ENCODE measurements around the gene CD22. TPM values are rescaled to one million over a fixed set of nuclear protein-coding genes. Genes with fewer than 3 reads are reported as not detected.

The CD22 gene
- total RNA-seq, 1 experiment from 2014 or later: 0.56 TPM

- H3K9me3 Mint-ChIP-seq (ENCODE audit: unreplicated experiment): no peaks in the 10 kb centered on the region
- no peaks in the 10 kb centered on the region for H3K36me3 Mint-ChIP-seq (ENCODE audit: insufficient read depth, unreplicated experiment)
- peaks cover 47% of the 10 kb centered on the region for H3K27me3 Mint-ChIP-seq (ENCODE audit: insufficient read depth, unreplicated experiment)
- CTCF ChIA-PET: no interaction called here
- no peak within 1 kb of the TSS for H3K27ac Mint-ChIP-seq (ENCODE audit: low read depth, unreplicated experiment)
- TF ChIP-seq CTCF (IDR thresholded peaks at IDR 0.05; ENCODE audit: unreplicated experiment): no peak
- DNase-seq (ENCODE audit: unreplicated experiment): no peak
- no TSS peak for BruUV-seq (replicated peaks)
- intact Hi-C loops (cut with micrococcal nuclease): no loop called here
- H3K4me1 Mint-ChIP-seq (ENCODE audit: insufficient read depth, unreplicated experiment): no peaks in the 10 kb centered on the region
- H3K4me3 Mint-ChIP-seq (ENCODE audit: unreplicated experiment): no peak within 1 kb of the TSS
- POLR2A ChIA-PET: no interaction called here
Observed at GRCh38 chr19:35291916-35292315, 37.1 kb upstream of the CD22 start, which contains the start of gene MAG. Gene MAG, plus strand, starts transcription at chr19:35292161. Its CDS starts 3,248 bp downstream, at chr19:35295409.

- Mint-ChIP-seq H3K27ac (ENCODE audit: low read depth, unreplicated experiment) (no peak overlapping the region), H3K4me1 (ENCODE audit: insufficient read depth, unreplicated experiment) (no peaks in the 10 kb centered on the region), H3K27me3 (ENCODE audit: insufficient read depth, unreplicated experiment) (peaks cover 47% of the 10 kb centered on the region), H3K4me3 (ENCODE audit: unreplicated experiment) (no peak overlapping the region), H3K36me3 (ENCODE audit: insufficient read depth, unreplicated experiment) (no peaks in the 10 kb centered on the region), H3K9me3 (ENCODE audit: unreplicated experiment) (no peaks in the 10 kb centered on the region)
- POLR2A ChIA-PET: no interaction called here
- no peak for DNase-seq (ENCODE audit: unreplicated experiment)
- CTCF ChIA-PET: interaction anchor here (0.7 kb wide), 1 partner anchor 232 kb away, joined by 3 read pairs; no protein-coding TSS in a partner anchor
- TF ChIP-seq CTCF (IDR thresholded peaks at IDR 0.05; ENCODE audit: unreplicated experiment): no peak
- intact Hi-C loops (cut with micrococcal nuclease): no loop called here
- no TSS peak for BruUV-seq (replicated peaks)
Observed at GRCh38 chr19:35292421-35293362, 36.3 kb upstream of the CD22 start.

GRCh38 chr19:35293363-35293739 is 35.6 kb upstream of the CD22 start:
- DNase-seq (ENCODE audit: unreplicated experiment): no peak
- no TSS peak for BruUV-seq (replicated peaks)
- TF ChIP-seq CTCF (IDR thresholded peaks at IDR 0.05; ENCODE audit: unreplicated experiment): no peak
- POLR2A ChIA-PET: interaction anchor here (1.0 kb wide), 1 partner anchor 11 kb away, joined by 3 read pairs; the partner anchor contains the start of gene HAMP
- Mint-ChIP-seq H3K27ac (ENCODE audit: low read depth, unreplicated experiment) (no peak overlapping the region), H3K4me3 (ENCODE audit: unreplicated experiment) (no peak overlapping the region), H3K27me3 (ENCODE audit: insufficient read depth, unreplicated experiment) (peaks cover 47% of the 10 kb centered on the region), H3K4me1 (ENCODE audit: insufficient read depth, unreplicated experiment) (no peaks in the 10 kb centered on the region), H3K9me3 (ENCODE audit: unreplicated experiment) (no peaks in the 10 kb centered on the region), H3K36me3 (ENCODE audit: insufficient read depth, unreplicated experiment) (no peaks in the 10 kb centered on the region)
- CTCF ChIA-PET: interaction anchor here (0.7 kb wide), 1 partner anchor 233 kb away, joined by 3 read pairs; no protein-coding TSS in a partner anchor
- intact Hi-C loops (cut with micrococcal nuclease): no loop called here

GRCh38 chr19:35293808-35294207 is 35.2 kb upstream of the CD22 start:
- no peak for TF ChIP-seq CTCF (IDR thresholded peaks at IDR 0.05; ENCODE audit: unreplicated experiment)
- H3K4me1 Mint-ChIP-seq (ENCODE audit: insufficient read depth, unreplicated experiment): no peaks in the 10 kb centered on the region
- CTCF ChIA-PET: interaction anchor here (0.7 kb wide), 1 partner anchor 233 kb away, joined by 3 read pairs; no protein-coding TSS in a partner anchor
- intact Hi-C loops (cut with micrococcal nuclease): no loop called here
- H3K4me3 Mint-ChIP-seq (ENCODE audit: unreplicated experiment): no peak overlapping the region
- H3K9me3 Mint-ChIP-seq (ENCODE audit: unreplicated experiment): no peaks in the 10 kb centered on the region
- H3K36me3 Mint-ChIP-seq (ENCODE audit: insufficient read depth, unreplicated experiment): no peaks in the 10 kb centered on the region
- no TSS peak for BruUV-seq (replicated peaks)
- POLR2A ChIA-PET: interaction anchor here (1.0 kb wide), 1 partner anchor 12 kb away, joined by 3 read pairs; the partner anchor contains the start of gene HAMP
- H3K27ac Mint-ChIP-seq (ENCODE audit: low read depth, unreplicated experiment): no peak overlapping the region
- DNase-seq (ENCODE audit: unreplicated experiment): no peak
- peaks cover 47% of the 10 kb centered on the region for H3K27me3 Mint-ChIP-seq (ENCODE audit: insufficient read depth, unreplicated experiment)

Measured in MCF 10A (cell line).